ENCODE measurements around the gene SYNE4. TPM values are rescaled to one million over a fixed set of nuclear protein-coding genes. Genes with fewer than 3 reads are reported as not detected.
A peak's percentile ranks its signal among the peaks of the same experiment; 100 is the strongest.

The SYNE4 gene
- total and polyA plus RNA-seq, 9 of the 15 experiments (the other 6 are each of a cell fraction or from before 2014, with no cell fraction given), result 0.03 to 0.65 (median 0.29) TPM

GRCh38 chr19:36054733-36055686, 46.4 kb upstream of the SYNE4 start, which contains the start of gene WDR62 (continued):
- TF ChIP-seq, protein P1, sequence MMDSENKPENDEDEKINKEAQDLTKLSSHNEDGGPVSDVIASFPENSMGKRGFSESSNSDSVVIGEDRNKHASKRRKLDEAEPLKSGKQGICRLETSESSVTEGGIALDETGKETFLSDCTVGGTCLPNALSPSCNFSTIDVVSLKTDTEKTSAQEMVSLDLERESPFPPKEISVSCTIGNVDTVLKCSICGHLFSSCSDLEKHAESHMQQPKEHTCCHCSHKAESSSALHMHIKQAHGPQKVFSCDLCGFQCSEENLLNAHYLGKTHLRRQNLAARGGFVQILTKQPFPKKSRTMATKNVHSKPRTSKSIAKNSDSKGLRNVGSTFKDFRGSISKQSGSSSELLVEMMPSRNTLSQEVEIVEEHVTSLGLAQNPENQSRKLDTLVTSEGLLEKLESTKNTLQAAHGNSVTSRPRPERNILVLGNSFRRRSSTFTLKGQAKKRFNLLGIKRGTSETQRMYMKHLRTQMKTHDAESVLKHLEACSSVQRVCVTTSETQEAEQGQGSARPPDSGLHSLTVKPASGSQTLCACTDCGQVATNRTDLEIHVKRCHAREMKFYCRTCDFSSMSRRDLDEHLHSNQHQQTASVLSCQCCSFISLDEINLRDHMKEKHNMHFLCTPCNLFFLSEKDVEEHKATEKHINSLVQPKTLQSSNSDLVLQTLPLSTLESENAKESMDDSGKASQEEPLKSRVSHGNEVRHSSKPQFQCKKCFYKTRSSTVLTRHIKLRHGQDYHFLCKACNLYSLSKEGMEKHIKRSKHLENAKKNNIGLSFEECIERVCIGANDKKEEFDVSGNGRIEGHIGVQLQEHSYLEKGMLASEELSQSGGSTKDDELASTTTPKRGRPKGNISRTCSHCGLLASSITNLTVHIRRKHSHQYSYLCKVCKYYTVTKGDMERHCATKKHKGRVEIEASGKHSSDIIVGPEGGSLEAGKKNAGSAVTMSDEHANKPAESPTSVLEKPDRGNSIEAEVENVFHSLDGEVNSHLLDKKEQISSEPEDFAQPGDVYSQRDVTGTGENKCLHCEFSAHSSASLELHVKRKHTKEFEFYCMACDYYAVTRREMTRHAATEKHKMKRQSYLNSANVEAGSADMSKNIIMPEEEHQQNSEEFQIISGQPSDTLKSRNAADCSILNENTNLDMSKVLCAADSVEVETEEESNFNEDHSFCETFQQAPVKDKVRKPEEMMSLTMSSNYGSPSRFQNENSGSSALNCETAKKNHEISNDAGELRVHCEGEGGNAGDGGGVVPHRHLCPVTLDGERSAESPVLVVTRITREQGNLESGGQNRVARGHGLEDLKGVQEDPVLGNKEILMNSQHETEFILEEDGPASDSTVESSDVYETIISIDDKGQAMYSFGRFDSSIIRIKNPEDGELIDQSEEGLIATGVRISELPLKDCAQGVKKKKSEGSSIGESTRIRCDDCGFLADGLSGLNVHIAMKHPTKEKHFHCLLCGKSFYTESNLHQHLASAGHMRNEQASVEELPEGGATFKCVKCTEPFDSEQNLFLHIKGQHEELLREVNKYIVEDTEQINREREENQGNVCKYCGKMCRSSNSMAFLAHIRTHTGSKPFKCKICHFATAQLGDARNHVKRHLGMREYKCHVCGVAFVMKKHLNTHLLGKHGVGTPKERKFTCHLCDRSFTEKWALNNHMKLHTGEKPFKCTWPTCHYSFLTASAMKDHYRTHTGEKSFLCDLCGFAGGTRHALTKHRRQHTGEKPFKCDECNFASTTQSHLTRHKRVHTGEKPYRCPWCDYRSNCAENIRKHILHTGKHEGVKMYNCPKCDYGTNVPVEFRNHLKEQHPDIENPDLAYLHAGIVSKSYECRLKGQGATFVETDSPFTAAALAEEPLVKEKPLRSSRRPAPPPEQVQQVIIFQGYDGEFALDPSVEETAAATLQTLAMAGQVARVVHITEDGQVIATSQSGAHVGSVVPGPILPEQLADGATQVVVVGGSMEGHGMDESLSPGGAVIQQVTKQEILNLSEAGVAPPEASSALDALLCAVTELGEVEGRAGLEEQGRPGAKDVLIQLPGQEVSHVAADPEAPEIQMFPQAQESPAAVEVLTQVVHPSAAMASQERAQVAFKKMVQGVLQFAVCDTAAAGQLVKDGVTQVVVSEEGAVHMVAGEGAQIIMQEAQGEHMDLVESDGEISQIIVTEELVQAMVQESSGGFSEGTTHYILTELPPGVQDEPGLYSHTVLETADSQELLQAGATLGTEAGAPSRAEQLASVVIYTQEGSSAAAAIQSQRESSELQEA (IDR thresholded peaks at IDR 0.05; ENCODE audit: low read depth), result 0 out of 2 replicates have a peak, but pooled peaks have one; percentile 20
- no peak for TF ChIP-seq SNAPC5 (CRISPR knock-in tag; IDR thresholded peaks at IDR 0.05)
- TF ChIP-seq, protein P2, sequence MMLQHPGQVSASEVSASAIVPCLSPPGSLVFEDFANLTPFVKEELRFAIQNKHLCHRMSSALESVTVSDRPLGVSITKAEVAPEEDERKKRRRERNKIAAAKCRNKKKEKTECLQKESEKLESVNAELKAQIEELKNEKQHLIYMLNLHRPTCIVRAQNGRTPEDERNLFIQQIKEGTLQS (IDR thresholded peaks at IDR 0.05), result no peak
- TF ChIP-seq, protein P2 (CRISPR knock-in tag; conservative IDR thresholded peaks at IDR 0.05), result no peak; the same call in 1 of the 2 replicates
- TF ChIP-seq, protein P3, sequence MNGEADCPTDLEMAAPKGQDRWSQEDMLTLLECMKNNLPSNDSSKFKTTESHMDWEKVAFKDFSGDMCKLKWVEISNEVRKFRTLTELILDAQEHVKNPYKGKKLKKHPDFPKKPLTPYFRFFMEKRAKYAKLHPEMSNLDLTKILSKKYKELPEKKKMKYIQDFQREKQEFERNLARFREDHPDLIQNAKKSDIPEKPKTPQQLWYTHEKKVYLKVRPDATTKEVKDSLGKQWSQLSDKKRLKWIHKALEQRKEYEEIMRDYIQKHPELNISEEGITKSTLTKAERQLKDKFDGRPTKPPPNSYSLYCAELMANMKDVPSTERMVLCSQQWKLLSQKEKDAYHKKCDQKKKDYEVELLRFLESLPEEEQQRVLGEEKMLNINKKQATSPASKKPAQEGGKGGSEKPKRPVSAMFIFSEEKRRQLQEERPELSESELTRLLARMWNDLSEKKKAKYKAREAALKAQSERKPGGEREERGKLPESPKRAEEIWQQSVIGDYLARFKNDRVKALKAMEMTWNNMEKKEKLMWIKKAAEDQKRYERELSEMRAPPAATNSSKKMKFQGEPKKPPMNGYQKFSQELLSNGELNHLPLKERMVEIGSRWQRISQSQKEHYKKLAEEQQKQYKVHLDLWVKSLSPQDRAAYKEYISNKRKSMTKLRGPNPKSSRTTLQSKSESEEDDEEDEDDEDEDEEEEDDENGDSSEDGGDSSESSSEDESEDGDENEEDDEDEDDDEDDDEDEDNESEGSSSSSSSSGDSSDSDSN (IDR thresholded peaks at IDR 0.05; ENCODE audit: borderline replicate concordance in 1 of 2, low read depth in 2 of 2, low read length in 2 of 2), result no peak
- TF ChIP-seq SIN3B (IDR thresholded peaks at IDR 0.05; ENCODE audit: low read depth), result peak; percentile 71
- no peak for TF ChIP-seq SMC3 (conservative IDR thresholded peaks at IDR 0.05; ENCODE audit: insufficient read depth, low read depth, low read length)
- no peak for TF ChIP-seq TCFL5 (CRISPR knock-in tag; conservative IDR thresholded peaks at IDR 0.05)
- TF ChIP-seq ZBTB9 (CRISPR knock-in tag; IDR thresholded peaks at IDR 0.05), result no peak
- TF ChIP-seq ZNF146 (CRISPR knock-in tag; IDR thresholded peaks at IDR 0.05; ENCODE audit: unreplicated experiment), result no peak
- no peak for TF ChIP-seq MTF1 (CRISPR knock-in tag; IDR thresholded peaks at IDR 0.05; ENCODE audit: borderline replicate concordance)
- TF ChIP-seq NEUROD1 (IDR thresholded peaks at IDR 0.05; ENCODE audit: borderline replicate concordance, low read depth, low read length, partially characterized antibody), result peak; percentile 88

All from K562 (cell line).